GM13976 (cell line): ENCODE measurements around the gene SLC6A17.

Experiments
- DNase-seq: peaks from one replicate; pipeline ENCODE4 v3.0.0; 2012; ENCODE audit warnings: low spot score
- in situ Hi-C: fragments of 300-500 bp; cut with MboI; formaldehyde crosslinking; loops from one replicate; pipeline ENCODE4 v1.12.0; 2022; ENCODE audit warnings: low sequenced_read_pairs, mixed read lengths, inconsistent platforms; ENCODE audit not compliant: unreplicated experiment
- TF ChIP-seq, protein P1 (sequence below): IDR thresholded peaks from 2 replicates; pipeline ENCODE4 v1.5.1; 2012; ENCODE audit warnings: borderline replicate concordance, mild to moderate bottlenecking; ENCODE audit not compliant: insufficient read depth; ENCODE audit errors: extremely low read depth, missing control alignments, control extremely low read depth

SLC6A17 gene

GRCh38 chr1:110240476-110241210 lies 90.3 kb downstream of the SLC6A17 start:
- in situ Hi-C loops = no loop called here
- TF ChIP-seq, protein P1, sequence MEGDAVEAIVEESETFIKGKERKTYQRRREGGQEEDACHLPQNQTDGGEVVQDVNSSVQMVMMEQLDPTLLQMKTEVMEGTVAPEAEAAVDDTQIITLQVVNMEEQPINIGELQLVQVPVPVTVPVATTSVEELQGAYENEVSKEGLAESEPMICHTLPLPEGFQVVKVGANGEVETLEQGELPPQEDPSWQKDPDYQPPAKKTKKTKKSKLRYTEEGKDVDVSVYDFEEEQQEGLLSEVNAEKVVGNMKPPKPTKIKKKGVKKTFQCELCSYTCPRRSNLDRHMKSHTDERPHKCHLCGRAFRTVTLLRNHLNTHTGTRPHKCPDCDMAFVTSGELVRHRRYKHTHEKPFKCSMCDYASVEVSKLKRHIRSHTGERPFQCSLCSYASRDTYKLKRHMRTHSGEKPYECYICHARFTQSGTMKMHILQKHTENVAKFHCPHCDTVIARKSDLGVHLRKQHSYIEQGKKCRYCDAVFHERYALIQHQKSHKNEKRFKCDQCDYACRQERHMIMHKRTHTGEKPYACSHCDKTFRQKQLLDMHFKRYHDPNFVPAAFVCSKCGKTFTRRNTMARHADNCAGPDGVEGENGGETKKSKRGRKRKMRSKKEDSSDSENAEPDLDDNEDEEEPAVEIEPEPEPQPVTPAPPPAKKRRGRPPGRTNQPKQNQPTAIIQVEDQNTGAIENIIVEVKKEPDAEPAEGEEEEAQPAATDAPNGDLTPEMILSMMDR = no peak
- DNase-seq = no peak

GRCh38 chr1:110241516-110241915 lies 91.2 kb downstream of the SLC6A17 start:
- TF ChIP-seq, protein P1 = no peak
- in situ Hi-C loops = no loop called here

DNA sequence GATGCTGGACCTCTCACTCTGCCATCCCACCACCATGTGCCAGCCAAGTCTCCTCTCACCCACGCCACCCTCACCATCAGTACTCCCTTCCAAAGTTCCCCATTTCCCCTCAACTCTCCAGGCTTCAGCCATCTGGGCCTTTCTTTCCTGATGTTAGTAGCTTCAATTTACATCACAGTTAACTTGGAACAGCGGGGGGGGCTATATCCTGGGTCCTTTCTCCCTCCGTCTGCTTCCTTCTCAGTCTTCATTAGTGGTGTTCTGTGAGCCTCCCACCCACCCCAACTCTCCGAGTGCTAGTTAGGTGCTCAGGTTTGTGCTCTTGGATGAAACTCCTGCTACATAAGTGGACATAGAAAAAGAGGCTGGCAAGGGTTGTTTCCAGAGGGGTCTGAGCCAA lies 91.8 kb downstream of the SLC6A17 start:
- DNase-seq = no peak
- TF ChIP-seq, protein P1 = no peak
- in situ Hi-C loops = no loop called here

More at GRCh38 chr1:110241516-110241915, 91.2 kb downstream of the SLC6A17 start:
- no peak for DNase-seq

DNA sequence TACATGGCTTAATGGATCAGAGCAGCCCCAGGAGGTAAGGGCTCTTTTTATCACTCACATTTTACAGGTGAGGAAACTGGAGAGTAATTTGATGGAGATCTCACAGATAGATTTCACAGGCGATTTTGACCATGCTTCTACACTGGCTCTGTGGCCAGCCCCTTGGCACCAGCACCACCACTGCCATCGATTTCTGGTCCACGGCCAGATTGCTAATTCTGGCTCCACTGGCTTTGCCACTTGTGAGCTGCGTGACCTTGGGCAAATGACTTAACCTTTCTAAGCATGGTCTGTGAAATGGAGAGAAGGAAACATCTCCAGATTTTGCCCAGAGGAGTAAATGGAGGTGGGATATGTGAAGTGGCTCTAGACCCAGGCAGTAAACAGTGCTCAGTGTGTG lies 92.4 kb downstream of the SLC6A17 start:
- DNase-seq = no peak
- in situ Hi-C loops = no loop called here
- TF ChIP-seq, protein P1 = no peak

- in situ Hi-C loops = no loop called here
- TF ChIP-seq, protein P1 = no peak
- DNase-seq = no peak
Observed at GRCh38 chr1:110243146-110243545, 92.9 kb downstream of the SLC6A17 start.

DNA sequence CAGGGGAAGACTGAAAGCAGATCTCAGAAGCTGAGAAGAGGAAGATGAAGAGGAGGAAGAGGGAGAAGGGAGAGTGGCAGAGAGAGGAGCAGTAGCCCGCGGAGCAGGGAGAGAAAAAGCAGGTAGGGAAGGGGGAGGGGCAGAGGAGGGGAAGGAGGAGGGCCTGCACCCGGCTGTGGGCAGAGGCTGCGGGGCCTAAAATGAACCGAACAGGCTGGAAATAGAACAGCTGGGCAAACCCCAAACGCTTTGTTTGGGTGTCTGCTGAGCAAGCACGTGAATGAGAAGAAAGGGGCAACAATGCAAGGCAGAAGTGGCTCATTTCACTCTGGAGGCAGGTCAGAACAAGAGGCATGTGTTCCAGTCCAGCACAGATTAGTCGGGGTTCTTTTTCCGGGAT lies 93.3 kb downstream of the SLC6A17 start:
- no peak for DNase-seq
- TF ChIP-seq, protein P1 = no peak
- in situ Hi-C loops = no loop called here
